Gastroesophageal sphincter (tissue), 4 donors: ENCODE measurements around the gene HPN. TPM values are rescaled to one million over a fixed set of nuclear protein-coding genes. Genes with fewer than 3 reads are reported as not detected.

ENCODE experiments used
- ATAC-seq: fragments of 150-250 bp; one replicate; pipeline ENCODE4 v1.9.1; 2016; ENCODE audit warnings: mild to moderate bottlenecking, moderate library complexity
- H3K27ac ChIP-seq, 4 donors: fragments of 200-600 bp; sonication (generic) in 3 of 4; 1 replicate in 3 of 4; 2 replicates in 1 of 4; pipeline ENCODE4 v1.5.1; 2016 to 2019
- H3K27me3 ChIP-seq: fragments of 200-600 bp; sonication (generic); one replicate; pipeline ENCODE4 v1.5.1; 2019
- H3K36me3 ChIP-seq, 2 donors: fragments of 200-600 bp; sonication (generic); one replicate each; pipeline ENCODE4 v1.5.1; 2019; ENCODE audit warnings: control low read depth in 1 of 2
- H3K4me1 ChIP-seq, 3 donors: fragments of 200-600 bp; sonication (generic); 1 replicate in 2 of 3; 2 replicates in 1 of 3; pipeline ENCODE4 v1.5.1; 2016 to 2019; ENCODE audit warnings: control low read depth in 2 of 3
- H3K4me3 ChIP-seq, 2 donors: fragments of 200-600 bp; sonication (generic); one replicate each; pipeline ENCODE4 v1.5.1; 2019; ENCODE audit warnings: mild to moderate bottlenecking in 1 of 2, moderate library complexity in 1 of 2
- H3K9me3 ChIP-seq, 3 donors: fragments of 200-600 bp; sonication (generic); one replicate each; pipeline ENCODE4 v1.5.1; 2017 to 2019; ENCODE audit warnings: control low read depth in 2 of 3
- CTCF ChIP-seq, 4 experiments: fragments of 200-600 bp in 2 of 4; fragments of 450-650 bp in 2 of 4; sonication (generic) in 1 of 4; IDR thresholded peaks; one replicate each; pipeline ENCODE4 v1.5.1; 2017 to 2019; ENCODE audit warnings: antibody characterized with exemption in 4 of 4, mild to moderate bottlenecking in 2 of 4, moderate library complexity in 2 of 4
- EP300 ChIP-seq: sonication (generic); formaldehyde crosslinking; IDR thresholded peaks from one replicate; pipeline ENCODE4 v1.6.1; 2017; ENCODE audit warnings: antibody characterized with exemption, mild to moderate bottlenecking
- POLR2A ChIP-seq, 2 donors: fragments of 450-650 bp; IDR thresholded peaks; one replicate each; pipeline ENCODE4 v1.6.1; 2017; ENCODE audit warnings: antibody characterized with exemption in 2 of 2, mild to moderate bottlenecking in 2 of 2, moderate library complexity in 1 of 2
- POLR2AphosphoS5 ChIP-seq: sonication (generic); formaldehyde crosslinking; IDR thresholded peaks from one replicate; pipeline ENCODE4 v1.6.1; 2017; ENCODE audit warnings: antibody characterized with exemption
- WGBS, 2 donors: methylation state at CpG; one replicate each; pipeline ENCODE4 v1.1.5; 2018; ENCODE audit warnings: low coverage in 1 of 2; 5-methylcytosine and 5-hydroxymethylcytosine counted together
- total RNA-seq, 4 donors: library from RNA; depleted of rRNA; stranded (reverse); fragments of >200 nt; gene quantifications; one replicate each; pipeline ENCODE4 v1.1.0, GENCODE V29; 2016

HPN gene
- total RNA-seq, 4 donors from 2014 or later: 0.17 to 1.2 (median 0.27) TPM; not detected in 1

DNA sequence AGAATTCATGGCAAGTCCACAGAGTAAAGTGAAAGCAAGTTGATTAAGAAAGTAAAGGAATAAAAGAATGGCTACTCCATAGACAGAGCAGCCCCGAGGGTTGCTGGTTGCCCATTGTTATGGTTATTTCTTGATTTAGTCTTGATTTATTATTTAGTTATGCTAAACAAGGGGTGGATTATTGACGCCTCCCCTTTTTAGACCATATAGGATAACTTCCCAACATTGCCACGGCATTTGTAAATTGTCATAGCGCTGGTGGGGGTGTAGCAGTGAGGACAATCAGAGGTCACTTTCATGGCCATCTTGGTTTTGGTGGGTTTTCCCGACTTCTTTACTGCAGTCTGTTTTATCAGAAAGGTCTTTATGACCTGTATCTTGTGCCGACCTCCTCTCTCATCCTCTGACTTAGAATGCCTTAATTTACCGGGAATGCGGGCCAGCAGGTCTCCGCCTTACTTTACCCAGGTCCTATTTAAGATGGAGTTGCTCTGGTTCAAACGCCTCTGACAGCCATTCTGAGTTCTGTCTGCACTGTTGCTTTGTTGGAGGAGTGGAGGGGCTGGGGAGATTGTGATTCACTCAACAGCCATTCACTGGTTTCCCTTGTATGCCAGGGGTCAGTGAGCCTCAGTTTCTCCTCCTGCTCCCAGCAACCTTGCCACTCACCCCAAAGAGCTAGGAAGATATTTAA, 27.6 kb downstream of the HPN start:
- H3K36me3 ChIP-seq: no peaks in the 10 kb centered on the region
- no peak overlapping the region for H3K4me3 ChIP-seq
- TF ChIP-seq EP300 (no peak), POLR2AphosphoS5 (no peak), POLR2A (IDR thresholded peaks at IDR 0.05) (no peak), CTCF (IDR thresholded peaks at IDR 0.05) (no peak)
- H3K9me3 ChIP-seq: peaks cover 0 to 9% (median 0%) of the 10 kb centered on the region in 3 donors
- ATAC-seq: no peak
- H3K27me3 ChIP-seq: peaks cover 16% of the 10 kb centered on the region
- 82 to 93% methylated on average over 5 to 8 of the region's 10 CpGs for WGBS, 2 donors
- no peaks in the 10 kb centered on the region for H3K4me1 ChIP-seq
- H3K27ac ChIP-seq: no peak overlapping the region

- Histone ChIP-seq H3K9me3 (peaks cover 0 to 9% (median 0%) of the 10 kb centered on the region in 3 donors), H3K27me3 (peaks cover 16% of the 10 kb centered on the region), H3K27ac (no peak overlapping the region), H3K36me3 (no peaks in the 10 kb centered on the region), H3K4me3 (no peak overlapping the region), H3K4me1 (no peaks in the 10 kb centered on the region)
- no peak for ATAC-seq
- WGBS, 2 donors: 33 to 67% methylated on average over 1 of the region's 1 CpG
- TF ChIP-seq POLR2A (IDR thresholded peaks at IDR 0.05) (no peak), EP300 (no peak), CTCF (IDR thresholded peaks at IDR 0.05) (no peak), POLR2AphosphoS5 (no peak)
These were observed 28.2 kb downstream of the HPN start for GRCh38 chr19:35069696-35070095.

- ATAC-seq: no peak
- H3K4me3 ChIP-seq: no peak overlapping the region
- 94% methylated on average over 3 of the region's 3 CpGs; no CpG with 5 or more reads in 1 of the 2 donors for WGBS, 2 donors
- TF ChIP-seq EP300: no peak
- no peak for TF ChIP-seq POLR2A (IDR thresholded peaks at IDR 0.05)
- no peak for TF ChIP-seq CTCF (IDR thresholded peaks at IDR 0.05)
- no peak for TF ChIP-seq POLR2AphosphoS5
- peaks cover 0 to 9% (median 0%) of the 10 kb centered on the region in 3 donors for H3K9me3 ChIP-seq
- H3K4me1 ChIP-seq: no peaks in the 10 kb centered on the region
- H3K27ac ChIP-seq: no peak overlapping the region
- no peaks in the 10 kb centered on the region for H3K36me3 ChIP-seq
- peaks cover 16% of the 10 kb centered on the region for H3K27me3 ChIP-seq
These were observed 28.9 kb downstream of the HPN start for GRCh38 chr19:35070471-35070870.

- ATAC-seq: no peak
- H3K27ac ChIP-seq: no peak overlapping the region
- no peak for TF ChIP-seq POLR2AphosphoS5
- TF ChIP-seq CTCF (IDR thresholded peaks at IDR 0.05): no peak
- TF ChIP-seq EP300: no peak
- TF ChIP-seq POLR2A (IDR thresholded peaks at IDR 0.05): no peak
- 60 to 63% methylated on average over 1 to 8 of the region's 10 CpGs for WGBS, 2 donors
- H3K27me3 ChIP-seq: peaks cover 11% of the 10 kb centered on the region
- H3K36me3 ChIP-seq: no peaks in the 10 kb centered on the region
- H3K4me1 ChIP-seq: no peaks in the 10 kb centered on the region
- peaks cover 0 to 9% (median 0%) of the 10 kb centered on the region in 3 donors for H3K9me3 ChIP-seq
- H3K4me3 ChIP-seq: no peak overlapping the region
These were observed 32.0 kb downstream of the HPN start for GRCh38 chr19:35073516-35073915.

DNA sequence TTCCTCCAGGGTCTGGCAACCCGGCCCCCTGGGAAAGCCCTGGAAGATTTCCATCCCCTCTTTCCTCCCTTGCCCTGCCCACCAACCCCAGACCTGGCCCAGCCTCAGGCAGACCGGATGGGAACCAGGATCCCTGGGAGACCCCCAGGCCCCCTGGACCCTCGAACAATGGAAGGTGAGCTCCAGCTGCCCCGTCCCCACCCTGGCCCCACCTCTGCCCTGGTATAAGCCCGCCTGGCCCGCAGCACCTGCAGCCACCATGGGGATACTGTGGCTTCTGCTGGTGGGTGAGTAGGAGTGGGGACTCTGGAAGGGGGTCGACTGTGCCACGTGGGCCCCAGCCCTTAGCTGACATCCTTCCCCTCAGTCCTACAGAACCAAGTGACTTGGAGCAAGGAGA, 32.4 kb downstream of the HPN start:
- Histone ChIP-seq H3K9me3 (peaks cover 0 to 9% (median 0%) of the 10 kb centered on the region in 3 donors), H3K4me1 (no peaks in the 10 kb centered on the region), H3K36me3 (no peaks in the 10 kb centered on the region), H3K27ac (no peak overlapping the region), H3K27me3 (peaks cover 8% of the 10 kb centered on the region), H3K4me3 (no peak overlapping the region)
- no peak for TF ChIP-seq CTCF (IDR thresholded peaks at IDR 0.05)
- WGBS, 2 donors: 70% methylated on average over 2 of the region's 8 CpGs; no CpG with 5 or more reads in 1 of the 2 donors
- ATAC-seq: no peak
